Activated T-helper 2 cell treated with anti-CD3 and anti-CD28 coated beads, Interferon-gamma antibody, Interleukin-2, Interleukin-4, amounts not matched to agents 10 μg/mL and 5 μg/mL and 100 μg/mL, durations not matched to agents 14 hours and 24 hours and 36 hours (primary cell): Measurements from ENCODE around the gene PTPRZ1. TPM values are rescaled to one million over a fixed set of nuclear protein-coding genes. Genes with fewer than 3 reads are reported as not detected.
A peak's percentile ranks its signal among the peaks of the same experiment; 100 is the strongest.

Experiments used
- DNase-seq: peaks from one replicate; pipeline ENCODE4 v3.0.0; 2021; ENCODE audit warnings: low spot score
- H3K27ac Mint-ChIP-seq: one replicate; pipeline ENCODE4 v1.8.0; 2021; ENCODE audit warnings: mixed read lengths
- H3K27me3 Mint-ChIP-seq: one replicate; pipeline ENCODE4 v1.8.0; 2021; ENCODE audit warnings: low read depth, mixed read lengths
- H3K36me3 Mint-ChIP-seq: one replicate; pipeline ENCODE4 v1.8.0; 2021; ENCODE audit warnings: low read depth, mixed read lengths
- H3K4me1 Mint-ChIP-seq: one replicate; pipeline ENCODE4 v1.8.0; 2021; ENCODE audit warnings: low read depth, mixed read lengths
- H3K4me3 Mint-ChIP-seq: one replicate; pipeline ENCODE4 v1.8.0; 2021; ENCODE audit warnings: low read depth, mild to moderate bottlenecking, moderate library complexity, mixed read lengths
- H3K9me3 Mint-ChIP-seq: one replicate; pipeline ENCODE4 v1.8.0; 2021; ENCODE audit warnings: mixed read lengths
- intact Hi-C: fragments of 100-400 bp; cut with micrococcal nuclease; formaldehyde crosslinking; loops from one replicate; pipeline ENCODE4 v1.15.1; 2023
- total RNA-seq: library from RNA; stranded (reverse); gene quantifications from 2 replicates; pipeline ENCODE4 v1.2.3, GENCODE V29; 2022

PTPRZ1 gene
- total RNA-seq, 1 donor from 2014 or later = not detected

DNA sequence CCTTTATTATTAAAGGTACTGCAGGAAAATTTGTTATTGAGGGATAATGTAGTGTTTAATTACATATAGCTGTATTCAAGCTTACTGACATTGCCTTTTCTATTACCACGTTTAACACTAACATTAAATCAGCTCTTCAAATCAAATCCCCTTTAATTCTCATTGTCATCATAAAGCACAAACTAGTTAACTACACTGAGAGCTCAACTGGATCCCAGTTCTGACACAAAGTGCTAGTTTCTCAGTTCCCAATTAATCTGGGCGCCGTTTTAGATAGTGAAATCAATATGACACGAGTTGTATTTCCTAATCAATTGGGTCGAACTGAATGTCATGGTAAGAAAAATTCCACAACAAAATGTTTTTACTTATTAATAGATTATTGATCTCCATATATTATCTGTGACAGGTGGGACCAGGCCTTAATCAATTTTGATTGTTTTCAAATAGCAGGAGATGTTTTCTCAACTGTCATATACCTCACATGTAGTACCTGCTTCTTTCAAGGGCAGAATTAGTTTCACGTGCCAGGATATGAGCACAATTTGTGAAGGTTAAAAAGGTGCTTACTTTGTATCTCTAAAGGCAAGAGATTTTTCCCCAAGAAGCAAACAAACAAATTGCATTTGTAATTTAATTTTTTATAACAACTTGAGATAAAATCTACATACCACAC lies 200.1 kb downstream of the PTPRZ1 start:
- Mint-ChIP-seq H3K27me3 (no peaks in the 10 kb centered on the region), H3K9me3 (no peaks in the 10 kb centered on the region), H3K4me1 (no peaks in the 10 kb centered on the region), H3K36me3 (no peaks in the 10 kb centered on the region), H3K4me3 (no peak overlapping the region), H3K27ac (no peak overlapping the region)
- intact Hi-C loops = no loop called here
- DNase-seq = no peak

DNA sequence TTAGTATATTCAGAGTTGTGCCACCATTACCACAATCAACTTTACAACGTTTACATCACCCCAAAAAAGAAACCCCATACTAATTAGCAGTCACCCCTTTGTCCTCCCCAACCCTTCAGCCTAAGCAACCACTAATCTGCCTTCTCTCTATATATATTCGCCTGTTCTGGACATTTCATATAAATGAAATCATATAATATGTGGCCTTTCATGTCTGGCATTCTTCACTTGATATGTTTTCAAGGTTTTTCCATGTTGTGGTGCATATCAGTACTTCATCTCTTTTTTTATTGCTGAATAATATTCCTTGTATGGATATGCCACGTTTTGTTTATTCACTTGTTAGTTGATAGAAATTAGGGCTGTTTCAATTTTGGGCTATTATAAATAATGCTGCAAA lies 200.7 kb downstream of the PTPRZ1 start:
- DNase-seq = no peak
- Mint-ChIP-seq H3K27me3 (no peaks in the 10 kb centered on the region), H3K4me3 (no peak overlapping the region)

DNA sequence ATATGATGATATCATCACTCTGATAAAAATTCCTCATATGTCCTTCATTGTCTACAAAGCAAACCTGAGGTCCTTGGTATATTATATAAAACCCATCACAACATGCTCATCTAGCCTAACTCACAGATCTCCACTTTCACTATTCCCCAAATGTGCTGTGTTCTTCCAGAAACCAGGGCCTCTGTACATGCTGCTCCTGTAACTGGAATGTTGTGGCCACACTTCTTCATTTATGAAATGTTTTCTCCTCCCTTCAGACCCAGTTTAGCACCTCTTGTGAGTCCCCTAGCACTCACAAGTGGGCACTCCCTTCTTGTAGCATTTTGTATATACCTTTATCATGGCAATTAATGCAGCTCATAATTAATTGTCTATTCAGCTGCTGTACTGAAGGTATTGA lies 209.2 kb downstream of the PTPRZ1 start:
- H3K27ac Mint-ChIP-seq = no peak overlapping the region
- intact Hi-C loops = no loop called here
- no peaks in the 10 kb centered on the region for H3K4me1 Mint-ChIP-seq
- DNase-seq = no peak
- no peaks in the 10 kb centered on the region for H3K27me3 Mint-ChIP-seq
- H3K4me3 Mint-ChIP-seq = no peak overlapping the region
- no peaks in the 10 kb centered on the region for H3K36me3 Mint-ChIP-seq
- no peaks in the 10 kb centered on the region for H3K9me3 Mint-ChIP-seq

More for the DNA sequence above, 200.7 kb downstream of the PTPRZ1 start:
- Mint-ChIP-seq H3K9me3 (no peaks in the 10 kb centered on the region), H3K36me3 (no peaks in the 10 kb centered on the region), H3K4me1 (no peaks in the 10 kb centered on the region), H3K27ac (no peak overlapping the region)
- intact Hi-C loops = no loop called here

DNA sequence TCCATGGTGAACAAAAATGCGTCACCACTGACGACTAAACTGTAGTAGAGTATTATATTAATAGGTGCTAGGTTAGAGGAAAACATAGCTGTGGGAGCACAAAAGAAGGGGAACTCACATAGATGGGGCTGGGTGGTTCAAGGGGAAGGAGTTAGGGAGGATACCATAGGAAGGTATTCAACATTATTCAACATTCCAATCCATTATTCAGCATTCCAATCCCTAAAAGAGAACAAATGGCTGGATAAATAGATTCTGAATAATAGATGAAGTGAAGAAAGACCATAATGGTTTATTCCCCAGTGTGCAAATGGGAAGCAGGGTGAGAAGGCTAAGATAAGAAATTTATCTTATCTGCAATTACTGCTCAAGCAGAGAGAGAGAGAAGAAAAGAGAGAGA lies 209.7 kb downstream of the PTPRZ1 start:
- DNase-seq = no peak
- no peak overlapping the region for H3K4me3 Mint-ChIP-seq
- no peaks in the 10 kb centered on the region for H3K9me3 Mint-ChIP-seq
- H3K27ac Mint-ChIP-seq = no peak overlapping the region
- H3K36me3 Mint-ChIP-seq = no peaks in the 10 kb centered on the region
- H3K27me3 Mint-ChIP-seq = no peaks in the 10 kb centered on the region
- no peaks in the 10 kb centered on the region for H3K4me1 Mint-ChIP-seq
- intact Hi-C loops = no loop called here

DNA sequence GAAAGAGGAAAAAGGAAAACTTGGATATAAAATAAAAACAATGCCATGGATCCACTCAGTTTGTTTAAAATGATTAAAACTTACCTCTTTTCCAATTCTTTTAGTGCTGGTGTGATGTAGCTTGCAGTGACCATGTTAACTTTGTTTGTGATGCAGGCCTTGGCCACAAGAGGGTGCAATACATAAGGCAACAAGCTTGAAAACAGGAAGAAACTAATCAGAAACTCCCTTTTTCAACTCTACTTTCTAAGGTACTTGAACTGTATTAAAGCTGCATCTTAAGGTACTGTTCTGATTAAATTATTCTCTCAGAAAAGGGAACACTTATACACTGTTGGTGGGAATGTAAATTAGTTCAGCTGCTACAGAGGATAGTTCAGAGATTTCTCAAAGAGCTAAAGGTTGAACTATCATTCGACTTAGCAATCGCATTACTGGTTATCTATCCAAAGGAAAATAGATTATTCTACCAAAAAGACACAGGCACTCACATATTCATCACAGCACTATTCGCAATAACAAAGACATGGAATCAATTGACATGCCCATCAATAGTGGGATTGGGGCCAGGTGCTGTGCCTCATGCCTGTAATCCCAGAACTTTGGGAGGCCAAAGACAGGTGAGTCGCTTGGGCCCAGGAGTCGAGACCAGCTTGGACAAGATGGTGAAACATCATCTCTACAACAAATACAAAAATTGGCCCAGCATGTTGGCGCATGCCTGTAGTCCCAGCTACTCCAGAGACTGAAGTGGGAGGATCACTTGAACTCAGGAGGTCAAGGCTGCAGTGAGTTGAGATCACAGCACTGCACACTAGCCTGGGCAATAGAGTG lies 220.2 kb downstream of the PTPRZ1 start:
- Mint-ChIP-seq H3K27ac (no peak overlapping the region), H3K27me3 (no peaks in the 10 kb centered on the region), H3K4me1 (no peaks in the 10 kb centered on the region), H3K9me3 (no peaks in the 10 kb centered on the region), H3K36me3 (no peaks in the 10 kb centered on the region), H3K4me3 (no peak overlapping the region)
- intact Hi-C loops = loop anchor here (5.0 kb wide), 1 partner anchor 439 kb away; no protein-coding TSS in a partner anchor
- peak; percentile 21 for DNase-seq

DNA sequence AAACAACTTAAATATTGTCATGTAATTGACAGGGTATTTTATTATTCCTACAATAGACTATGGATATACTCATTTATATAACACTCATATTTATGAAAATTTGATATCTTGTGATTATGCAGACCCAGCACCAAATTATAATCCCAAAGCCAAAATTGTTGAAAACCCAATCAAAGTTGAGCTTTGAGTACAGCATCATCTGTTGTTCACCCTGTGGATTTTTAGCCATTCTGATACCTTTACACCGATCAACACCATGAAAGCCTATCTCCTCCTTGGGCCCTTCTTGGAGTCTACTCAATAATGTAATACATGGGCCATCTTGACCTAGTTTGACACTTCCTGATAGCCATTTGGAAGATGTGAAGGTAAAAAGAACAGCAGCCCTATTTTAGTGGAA lies 221.6 kb downstream of the PTPRZ1 start:
- no peak for DNase-seq
- Mint-ChIP-seq H3K27me3 (no peaks in the 10 kb centered on the region), H3K36me3 (no peaks in the 10 kb centered on the region), H3K4me1 (no peaks in the 10 kb centered on the region), H3K9me3 (no peaks in the 10 kb centered on the region), H3K4me3 (no peak overlapping the region), H3K27ac (no peak overlapping the region)
- intact Hi-C loops = loop anchor here (5.0 kb wide), 1 partner anchor 438 kb away; no protein-coding TSS in a partner anchor

DNA sequence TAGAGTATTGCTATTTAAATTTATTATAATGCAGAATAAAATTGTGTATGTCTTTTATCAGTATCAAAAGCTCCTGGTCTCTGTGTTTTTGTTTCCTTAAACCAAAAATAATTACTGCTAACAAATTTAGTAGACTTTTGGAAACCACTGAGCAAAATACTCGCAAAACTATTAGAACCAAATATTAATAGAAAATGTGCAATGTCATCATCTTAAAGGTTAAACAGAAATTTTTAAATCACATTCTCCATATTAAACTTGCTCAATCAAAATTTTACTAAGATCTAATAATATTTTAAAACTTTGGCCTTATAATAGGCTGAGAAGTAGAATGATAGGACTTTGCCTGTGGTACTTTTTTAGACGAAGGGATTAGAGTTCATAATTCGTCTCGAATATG lies 222.7 kb downstream of the PTPRZ1 start:
- no peaks in the 10 kb centered on the region for H3K4me1 Mint-ChIP-seq

DNA sequence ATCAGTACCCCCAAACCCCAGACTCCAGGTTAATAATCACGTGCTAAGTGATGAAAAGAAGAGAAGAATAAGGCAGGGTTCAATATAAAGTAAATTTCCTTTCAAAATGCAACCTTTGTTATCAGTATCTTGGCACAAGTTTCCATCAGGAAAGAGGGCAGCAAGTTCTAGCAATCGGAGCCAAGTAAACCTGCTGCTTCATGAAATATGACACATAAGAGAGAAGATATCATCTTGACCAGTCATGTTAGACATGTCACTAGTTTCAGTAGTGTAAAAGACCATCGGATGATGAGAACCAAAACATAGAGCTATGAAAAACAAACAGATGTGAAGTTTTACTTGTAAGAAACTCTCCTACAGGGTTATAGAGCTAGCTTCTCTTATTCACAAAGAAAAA lies 227.1 kb downstream of the PTPRZ1 start:
- no peak for DNase-seq
- Mint-ChIP-seq H3K27me3 (no peaks in the 10 kb centered on the region), H3K27ac (no peak overlapping the region), H3K4me1 (no peaks in the 10 kb centered on the region), H3K9me3 (peaks cover 14% of the 10 kb centered on the region), H3K36me3 (no peaks in the 10 kb centered on the region), H3K4me3 (no peak overlapping the region)
- intact Hi-C loops = no loop called here

More for the DNA sequence above, 222.7 kb downstream of the PTPRZ1 start:
- Mint-ChIP-seq H3K36me3 (no peaks in the 10 kb centered on the region), H3K4me3 (no peak overlapping the region), H3K9me3 (no peaks in the 10 kb centered on the region), H3K27ac (no peak overlapping the region), H3K27me3 (no peaks in the 10 kb centered on the region)
- DNase-seq = no peak
- intact Hi-C loops = no loop called here

DNA sequence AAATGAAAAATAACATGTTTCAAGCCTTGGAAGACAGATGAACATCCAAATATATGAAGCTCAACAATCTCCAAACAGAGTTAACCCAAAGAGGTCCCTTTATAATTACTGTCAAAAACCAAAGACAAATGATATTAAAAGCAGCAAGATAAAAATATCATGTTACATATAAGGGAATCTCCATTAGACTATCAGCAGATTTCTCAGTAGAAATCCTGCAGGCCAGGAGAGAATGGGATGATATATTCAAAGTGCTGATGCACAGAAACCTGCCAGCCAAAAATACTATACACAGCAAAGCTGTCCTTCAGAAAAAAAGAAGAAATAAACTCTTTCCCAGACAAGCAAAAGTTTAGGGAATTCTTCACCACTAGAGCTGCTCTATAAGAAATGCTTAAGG lies 230.1 kb downstream of the PTPRZ1 start:
- no peaks in the 10 kb centered on the region for H3K4me1 Mint-ChIP-seq
- no peak overlapping the region for H3K4me3 Mint-ChIP-seq
- H3K9me3 Mint-ChIP-seq = peaks cover 24% of the 10 kb centered on the region
- H3K36me3 Mint-ChIP-seq = no peaks in the 10 kb centered on the region
- H3K27ac Mint-ChIP-seq = no peak overlapping the region
- intact Hi-C loops = no loop called here
- no peaks in the 10 kb centered on the region for H3K27me3 Mint-ChIP-seq
- no peak for DNase-seq
